GM23338 (cell line): Measurements from ENCODE around the gene ISX. TPM values are rescaled to one million over a fixed set of nuclear protein-coding genes. Genes with fewer than 3 reads are reported as not detected.

ENCODE experiments used
- ATAC-seq: fragments of 200-7000 bp; cut with Tn5 transposase; 3 replicates; pipeline ENCODE4 v1.9.1; 2020
- DNase-seq: peaks from one replicate; pipeline ENCODE4 v3.0.0-alpha.2; 2015; ENCODE audit warnings: low spot score
- H2AFZ ChIP-seq: fragments of 200-600 bp; sonication (generic); 2 replicates; pipeline ENCODE4 v1.8.0; 2016; ENCODE audit warnings: antibody characterized with exemption, mild to moderate bottlenecking, moderate library complexity
- H3F3A ChIP-seq: fragments of 200-600 bp; sonication (generic); replicated peaks from 2 replicates; pipeline ENCODE4 v1.8.0; 2017; ENCODE audit warnings: antibody characterized with exemption, mixed run types, low read depth
- H3K27ac ChIP-seq: fragments of 200-600 bp; sonication (generic); 2 replicates; pipeline ENCODE4 v1.6.1; 2016; ENCODE audit warnings: low read depth
- H3K27me3 ChIP-seq: fragments of 200-600 bp; sonication (generic); 2 replicates; pipeline ENCODE4 v1.8.0; 2016; ENCODE audit warnings: mild to moderate bottlenecking, mixed run types, moderate library complexity; ENCODE audit not compliant: insufficient read depth
- H3K36me3 ChIP-seq: fragments of 200-600 bp; sonication (generic); 2 replicates; pipeline ENCODE4 v1.8.0; 2016; ENCODE audit warnings: mild to moderate bottlenecking; ENCODE audit not compliant: insufficient read depth
- H3K4me1 ChIP-seq: fragments of 200-600 bp; sonication (generic); 2 replicates; pipeline ENCODE4 v1.8.0; 2016; ENCODE audit warnings: mild to moderate bottlenecking, moderate library complexity; ENCODE audit not compliant: insufficient read depth
- H3K4me2 ChIP-seq: fragments of 200-600 bp; sonication (generic); 2 replicates; pipeline ENCODE4 v1.7.1; 2017; ENCODE audit warnings: mixed run types
- H3K4me3 ChIP-seq: fragments of 200-600 bp; sonication (generic); 2 replicates; pipeline ENCODE4 v1.6.1; 2016; ENCODE audit warnings: mixed run types
- H3K79me2 ChIP-seq: fragments of 200-600 bp; sonication (generic); replicated peaks from 2 replicates; pipeline ENCODE4 v1.8.0; 2017; ENCODE audit warnings: mild to moderate bottlenecking; ENCODE audit not compliant: insufficient read depth
- H3K9me2 ChIP-seq: fragments of 200-600 bp; sonication (generic); 2 replicates; pipeline ENCODE4 v1.8.0; 2017; ENCODE audit not compliant: insufficient read depth
- H4K20me1 ChIP-seq: fragments of 200-600 bp; sonication (generic); replicated peaks from 2 replicates; pipeline ENCODE4 v1.8.0; 2017; ENCODE audit warnings: mild to moderate bottlenecking; ENCODE audit not compliant: insufficient read depth
- H3K27ac Mint-ChIP-seq: 2 replicates; pipeline ENCODE4 v1.8.0; 2020; ENCODE audit warnings: inconsistent platforms, mild to moderate bottlenecking, moderate library complexity, mixed read lengths
- H3K27me3 Mint-ChIP-seq: 3 replicates; pipeline ENCODE4 v1.8.0; 2022; ENCODE audit warnings: low read depth, mild to moderate bottlenecking, moderate library complexity, mixed read lengths, inconsistent platforms; ENCODE audit not compliant: insufficient read depth, poor library complexity
- H3K36me3 Mint-ChIP-seq: 3 replicates; pipeline ENCODE4 v1.8.0; 2021; ENCODE audit warnings: low read depth, mild to moderate bottlenecking, inconsistent platforms, moderate library complexity, mixed read lengths
- H3K4me1 Mint-ChIP-seq: 3 replicates; pipeline ENCODE4 v1.8.0; 2020; ENCODE audit warnings: mild to moderate bottlenecking, inconsistent platforms, mixed read lengths
- H3K4me3 Mint-ChIP-seq: 3 replicates; pipeline ENCODE4 v1.8.0; 2021; ENCODE audit warnings: moderate library complexity, mild to moderate bottlenecking, inconsistent platforms, mixed read lengths
- H3K9me3 Mint-ChIP-seq: 3 replicates; pipeline ENCODE4 v1.8.0; 2020; ENCODE audit warnings: moderate library complexity, mild to moderate bottlenecking, inconsistent platforms, mixed read lengths
- CREB1 ChIP-seq: fragments of 250-450 bp; sonication (Bioruptor Pico); IDR thresholded peaks from 2 replicates; pipeline ENCODE4 v1.5.0; 2020; ENCODE audit warnings: low read depth, mild to moderate bottlenecking, moderate library complexity
- CTCF ChIP-seq, 2 experiments: fragments of 200-600 bp in 1 of 2; sonication (generic) in 1 of 2; conservative IDR thresholded peaks; 2 replicates each; pipeline versions ENCODE4 v1.5.1 to v1.6.1; 2016 to 2017; ENCODE audit warnings: antibody characterized with exemption in 2 of 2, low read depth in 2 of 2, mild to moderate bottlenecking in 2 of 2, moderate library complexity in 1 of 2
- EZH2 ChIP-seq: fragments of 200-600 bp; sonication (generic); IDR thresholded peaks from one replicate; pipeline ENCODE4 v1.8.0; 2017; ENCODE audit warnings: antibody characterized with exemption, mild to moderate bottlenecking, low read depth; ENCODE audit not compliant: unreplicated experiment
- EZH2phosphoT487 ChIP-seq: fragments of 200-600 bp; sonication (generic); IDR thresholded peaks from one replicate; pipeline ENCODE4 v1.8.1; 2018; ENCODE audit warnings: antibody characterized with exemption; ENCODE audit not compliant: unreplicated experiment
- JUNB ChIP-seq: IDR thresholded peaks from one replicate; pipeline ENCODE4 v1.6.1; 2016; ENCODE audit warnings: antibody characterized with exemption; ENCODE audit not compliant: unreplicated experiment
- NANOG ChIP-seq: IDR thresholded peaks from 2 replicates; pipeline ENCODE4 v1.6.1; 2016; ENCODE audit warnings: antibody characterized with exemption, borderline replicate concordance
- POLR2AphosphoS5 ChIP-seq: IDR thresholded peaks from 2 replicates; pipeline ENCODE4 v1.6.1; 2016; ENCODE audit warnings: antibody characterized with exemption, low read depth
- REST ChIP-seq: IDR thresholded peaks from one replicate; pipeline ENCODE4 v1.6.1; 2018; ENCODE audit warnings: antibody characterized with exemption; ENCODE audit not compliant: unreplicated experiment
- STAT1 ChIP-seq: IDR thresholded peaks from one replicate; pipeline ENCODE4 v1.6.1; 2016; ENCODE audit warnings: antibody characterized with exemption; ENCODE audit not compliant: unreplicated experiment
- ZNF114 ChIP-seq: fragments of 250-450 bp; sonication (Bioruptor Pico); IDR thresholded peaks from 2 replicates; pipeline ENCODE4 v1.5.0; 2020; ENCODE audit warnings: mild to moderate bottlenecking, moderate library complexity
- ZNF331 ChIP-seq: fragments of 250-450 bp; sonication (Bioruptor Pico); IDR thresholded peaks from 2 replicates; pipeline ENCODE4 v1.5.0; 2020; ENCODE audit warnings: low read depth, mild to moderate bottlenecking, moderate library complexity
- ZNF462 ChIP-seq: fragments of 250-450 bp; sonication (Bioruptor Pico); IDR thresholded peaks from 2 replicates; pipeline ENCODE4 v1.5.0; 2020; ENCODE audit warnings: mild to moderate bottlenecking, moderate library complexity
- polyA plus RNA-seq: library from polyadenylated mRNA; unstranded; fragments of >200 nt; fragmentation: Nextera tagmentation; extraction: Ambion mirVana; gene quantifications from 2 replicates; pipeline ENCODE4 v1.2.1, GENCODE V29; 2016
- total RNA-seq: library from RNA; depleted of rRNA; stranded (reverse); fragments of >200 nt; shearing (Covaris generic); gene quantifications from 2 replicates; pipeline ENCODE4 v1.2.3, GENCODE V29; 2014
- TF ChIP-seq, protein P1 (sequence below): IDR thresholded peaks from 2 replicates; pipeline ENCODE4 v1.6.1; 2016; ENCODE audit warnings: antibody characterized with exemption

ISX gene
- total and polyA plus RNA-seq, 2 experiments from 2014 or later = not detected

DNA sequence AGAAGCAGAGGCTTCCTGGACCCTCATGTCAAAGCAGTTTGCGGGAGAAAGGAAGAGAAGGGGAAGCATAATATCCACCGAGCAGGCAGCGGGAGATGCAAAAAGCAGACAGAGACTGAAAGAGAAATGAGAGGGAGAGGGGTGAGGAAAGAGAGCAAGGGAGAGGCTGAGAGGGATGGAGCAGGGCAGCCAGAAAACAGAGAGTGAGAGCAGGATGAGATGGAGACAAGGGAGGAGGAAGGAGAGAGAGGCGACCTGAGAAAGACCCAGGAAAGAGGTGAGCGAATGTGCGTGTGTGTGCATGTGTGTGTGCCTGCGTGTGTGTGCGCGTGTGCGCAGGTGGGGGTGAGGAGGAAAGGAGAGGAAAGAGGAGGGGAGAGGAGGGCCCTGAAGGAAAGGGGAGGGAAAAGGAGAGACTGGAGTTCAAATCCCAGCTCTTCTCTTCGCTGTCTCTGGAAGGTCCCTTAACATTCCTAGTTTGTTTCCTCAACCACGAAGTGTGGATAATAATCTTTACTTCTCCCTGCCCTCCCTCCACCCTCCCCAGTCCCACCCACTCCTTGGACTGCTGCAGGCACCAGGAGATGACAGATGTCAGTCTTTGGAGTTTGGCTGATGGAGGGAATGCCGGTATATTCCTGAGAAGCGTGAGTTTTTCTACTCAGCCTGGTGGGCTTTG, 67.9 kb downstream of the ISX start:
- H3K4me1 Mint-ChIP-seq = peaks cover 30% of the 10 kb centered on the region
- Histone ChIP-seq H3K36me3 (no peaks in the 10 kb centered on the region), H3K4me3 (no peak overlapping the region), H3K4me2 (peak overlapping the region; percentile 55; the same call in 1 of the 2 replicates), H3K27ac (no peak overlapping the region), H3K79me2 (no peaks in the 10 kb centered on the region), H2AFZ (peak overlapping the region; percentile 78; the same call in 1 of the 2 replicates), H3K27me3 (no peaks in the 10 kb centered on the region), H4K20me1 (no peaks in the 10 kb centered on the region), H3K9me2 (0 out of 2 replicates have a peak, but pooled peaks cover 7% of the 10 kb centered on the region), H3F3A (no peaks in the 10 kb centered on the region), H3K4me1 (peaks cover 29% of the 10 kb centered on the region)
- no peaks in the 10 kb centered on the region for H3K36me3 Mint-ChIP-seq
- no peak for DNase-seq
- H3K27me3 Mint-ChIP-seq = peaks cover 3% of the 10 kb centered on the region
- no peak for ATAC-seq
- no peak overlapping the region; the same call in 2 of the 3 replicates for H3K4me3 Mint-ChIP-seq
- H3K9me3 Mint-ChIP-seq = peaks cover 12% of the 10 kb centered on the region; the same call in 2 of the 3 replicates
- TF ChIP-seq CREB1 (CRISPR knock-in tag) (no peak), REST (no peak), EZH2 (no peak), POLR2AphosphoS5 (no peak), STAT1 (no peak), CTCF (conservative IDR thresholded peaks at IDR 0.05; ENCODE audit: low read depth in 2 of 2) (no peak), EZH2phosphoT487 (no peak), ZNF331 (CRISPR knock-in tag) (no peak), JUNB (no peak), ZNF462 (CRISPR knock-in tag) (no peak), ZNF114 (CRISPR knock-in tag) (no peak), NANOG (no peak)
- TF ChIP-seq, protein P1, sequence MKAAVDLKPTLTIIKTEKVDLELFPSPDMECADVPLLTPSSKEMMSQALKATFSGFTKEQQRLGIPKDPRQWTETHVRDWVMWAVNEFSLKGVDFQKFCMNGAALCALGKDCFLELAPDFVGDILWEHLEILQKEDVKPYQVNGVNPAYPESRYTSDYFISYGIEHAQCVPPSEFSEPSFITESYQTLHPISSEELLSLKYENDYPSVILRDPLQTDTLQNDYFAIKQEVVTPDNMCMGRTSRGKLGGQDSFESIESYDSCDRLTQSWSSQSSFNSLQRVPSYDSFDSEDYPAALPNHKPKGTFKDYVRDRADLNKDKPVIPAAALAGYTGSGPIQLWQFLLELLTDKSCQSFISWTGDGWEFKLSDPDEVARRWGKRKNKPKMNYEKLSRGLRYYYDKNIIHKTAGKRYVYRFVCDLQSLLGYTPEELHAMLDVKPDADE = no peak
- H3K27ac Mint-ChIP-seq = no peak overlapping the region
